Astrocyte (in vitro differentiated cells and primary cell): Measurements from ENCODE around the gene ADAMTS20. TPM values are rescaled to one million over a fixed set of nuclear protein-coding genes. Genes with fewer than 3 reads are reported as not detected.

Source experiments
- DNase-seq: peaks from one replicate; pipeline ENCODE4 v3.0.0-alpha.2; 2010; ENCODE audit warnings: low read depth
- FAIRE-seq: peaks from 2 replicates; lab custom pipeline; 2011; peaks lifted over from hg19 to GRCh38; lab: Jason Lieb, UNC
- H2AFZ ChIP-seq: 2 replicates; pipeline ENCODE4 v1.6.0; 2012; ENCODE audit warnings: low read depth, low read length, inconsistent platforms
- H3K27ac ChIP-seq: 2 replicates; pipeline ENCODE4 v1.5.1; 2011; ENCODE audit warnings: low read depth, low read length, inconsistent platforms
- H3K27me3 ChIP-seq: 2 replicates; pipeline ENCODE4 v1.6.0; 2011; ENCODE audit warnings: low read length, inconsistent platforms; ENCODE audit not compliant: insufficient read depth
- H3K36me3 ChIP-seq: 2 replicates; pipeline ENCODE4 v1.5.1; 2011; ENCODE audit warnings: low read length, inconsistent platforms; ENCODE audit not compliant: insufficient read depth
- H3K4me1 ChIP-seq: 2 replicates; pipeline ENCODE4 v1.5.1; 2011; ENCODE audit warnings: low read length, inconsistent platforms; ENCODE audit not compliant: insufficient read depth
- H3K4me2 ChIP-seq: 2 replicates; pipeline ENCODE4 v1.6.0; 2012; ENCODE audit warnings: low read length, inconsistent platforms
- H3K4me3 ChIP-seq: 2 replicates; pipeline ENCODE4 v1.5.1; 2011; ENCODE audit warnings: low read depth, mild to moderate bottlenecking, low read length, inconsistent platforms; ENCODE audit not compliant: insufficient read depth
- H3K79me2 ChIP-seq: 2 replicates; pipeline ENCODE4 v1.6.0; 2012; ENCODE audit warnings: mild to moderate bottlenecking, low read length, inconsistent platforms; ENCODE audit not compliant: insufficient read depth
- H3K9ac ChIP-seq: 2 replicates; pipeline ENCODE4 v1.6.0; 2012; ENCODE audit warnings: mild to moderate bottlenecking, low read length, inconsistent platforms
- H3K9me3 ChIP-seq: 2 replicates; pipeline ENCODE4 v1.5.1; 2012; ENCODE audit warnings: low read depth, mild to moderate bottlenecking, low read length, inconsistent platforms; ENCODE audit not compliant: insufficient read depth
- H4K20me1 ChIP-seq: 2 replicates; pipeline ENCODE4 v1.6.0; 2012; ENCODE audit warnings: low read length, inconsistent platforms; ENCODE audit not compliant: insufficient read depth
- H3K27ac Mint-ChIP-seq: one replicate; pipeline ENCODE4 v1.8.0; 2021; ENCODE audit warnings: mild to moderate bottlenecking, mixed read lengths; ENCODE audit not compliant: unreplicated experiment
- H3K27me3 Mint-ChIP-seq: one replicate; pipeline ENCODE4 v1.8.0; 2021; ENCODE audit warnings: low read depth, mixed read lengths; ENCODE audit not compliant: unreplicated experiment
- H3K36me3 Mint-ChIP-seq: one replicate; pipeline ENCODE4 v1.8.0; 2021; ENCODE audit warnings: low read depth, mixed read lengths; ENCODE audit not compliant: unreplicated experiment
- H3K4me1 Mint-ChIP-seq: one replicate; pipeline ENCODE4 v1.8.0; 2021; ENCODE audit warnings: low read depth, mixed read lengths; ENCODE audit not compliant: unreplicated experiment
- H3K4me3 Mint-ChIP-seq: one replicate; pipeline ENCODE4 v1.8.0; 2021; ENCODE audit warnings: mild to moderate bottlenecking, moderate library complexity, mixed read lengths; ENCODE audit not compliant: unreplicated experiment
- H3K9me3 Mint-ChIP-seq: one replicate; pipeline ENCODE4 v1.8.0; 2021; ENCODE audit warnings: mild to moderate bottlenecking, mixed read lengths; ENCODE audit not compliant: unreplicated experiment
- CTCF ChIP-seq: IDR thresholded peaks from 2 replicates; pipeline ENCODE4 v1.5.1; 2011; ENCODE audit warnings: low read depth, mild to moderate bottlenecking, inconsistent platforms, low read length, moderate library complexity; ENCODE audit not compliant: insufficient read depth
- EZH2 ChIP-seq: IDR thresholded peaks from 2 replicates; pipeline ENCODE4 v1.6.1; 2012; ENCODE audit warnings: mild to moderate bottlenecking, low read length, inconsistent platforms; ENCODE audit not compliant: insufficient read depth
- total RNA-seq: library from RNA; stranded (reverse); gene quantifications from 2 replicates; pipeline ENCODE4 v1.2.1, GENCODE V29; 2021

Gene ADAMTS20
- total RNA-seq, 1 donor from 2014 or later: 0.66 TPM

GRCh38 chr12:43331935-43332334, 220.1 kb downstream of the ADAMTS20 start:
- TF ChIP-seq EZH2: no peak
- no peak for TF ChIP-seq CTCF
- Histone ChIP-seq H3K9ac (no peak overlapping the region), H3K36me3 (no peaks in the 10 kb centered on the region), H4K20me1 (no peaks in the 10 kb centered on the region), H3K4me2 (no peak overlapping the region), H3K27me3 (no peaks in the 10 kb centered on the region), H3K4me1 (peaks cover 12% of the 10 kb centered on the region), H3K27ac (no peak overlapping the region), H3K9me3 (no peaks in the 10 kb centered on the region), H2AFZ (no peak overlapping the region), H3K79me2 (no peaks in the 10 kb centered on the region), H3K4me3 (no peak overlapping the region)
- no peaks in the 10 kb centered on the region for H3K36me3 Mint-ChIP-seq
- peaks cover 8% of the 10 kb centered on the region for H3K9me3 Mint-ChIP-seq
- H3K27me3 Mint-ChIP-seq: peaks cover 2% of the 10 kb centered on the region
- no peak for FAIRE-seq
- DNase-seq: no peak
- no peak overlapping the region for H3K27ac Mint-ChIP-seq
- peaks cover 14% of the 10 kb centered on the region for H3K4me1 Mint-ChIP-seq
- H3K4me3 Mint-ChIP-seq: no peak overlapping the region

- FAIRE-seq (peak; percentile 41), DNase-seq (peak; percentile 73)
- TF ChIP-seq EZH2 (no peak), CTCF (no peak)
- H3K4me3 ChIP-seq: no peak overlapping the region
- H2AFZ ChIP-seq: no peak overlapping the region
- no peaks in the 10 kb centered on the region for H3K36me3 ChIP-seq
- H3K27ac ChIP-seq: no peak overlapping the region
- no peaks in the 10 kb centered on the region for H4K20me1 ChIP-seq
- H3K27me3 ChIP-seq: no peaks in the 10 kb centered on the region
- H3K27ac Mint-ChIP-seq: no peak overlapping the region
- H3K27me3 Mint-ChIP-seq: peaks cover 2% of the 10 kb centered on the region
- H3K36me3 Mint-ChIP-seq: no peaks in the 10 kb centered on the region
- no peak overlapping the region for H3K4me2 ChIP-seq
- H3K9me3 ChIP-seq: no peaks in the 10 kb centered on the region
- no peaks in the 10 kb centered on the region for H3K79me2 ChIP-seq
- H3K4me3 Mint-ChIP-seq: no peak overlapping the region
- peaks cover 7% of the 10 kb centered on the region for H3K4me1 Mint-ChIP-seq
- peaks cover 8% of the 10 kb centered on the region for H3K9me3 Mint-ChIP-seq
- H3K4me1 ChIP-seq: peaks cover 12% of the 10 kb centered on the region
- no peak overlapping the region for H3K9ac ChIP-seq
Measured at GRCh38 chr12:43329375-43329774, 222.6 kb downstream of the ADAMTS20 start.

GRCh38 chr12:43325786-43326185, 226.2 kb downstream of the ADAMTS20 start:
- H2AFZ ChIP-seq: no peak overlapping the region
- no peaks in the 10 kb centered on the region for H4K20me1 ChIP-seq
- H3K9me3 ChIP-seq: no peaks in the 10 kb centered on the region
- H3K4me1 ChIP-seq: no peaks in the 10 kb centered on the region
- Mint-ChIP-seq H3K27me3 (no peaks in the 10 kb centered on the region), H3K9me3 (peaks cover 8% of the 10 kb centered on the region), H3K4me3 (no peak overlapping the region), H3K36me3 (no peaks in the 10 kb centered on the region), H3K27ac (no peak overlapping the region), H3K4me1 (no peaks in the 10 kb centered on the region)
- no peaks in the 10 kb centered on the region for H3K27me3 ChIP-seq
- no peak overlapping the region for H3K27ac ChIP-seq
- no peak overlapping the region for H3K9ac ChIP-seq
- DNase-seq (no peak), FAIRE-seq (no peak)
- no peak for TF ChIP-seq EZH2
- no peak for TF ChIP-seq CTCF
- no peak overlapping the region for H3K4me3 ChIP-seq
- H3K4me2 ChIP-seq: no peak overlapping the region
- no peaks in the 10 kb centered on the region for H3K79me2 ChIP-seq
- H3K36me3 ChIP-seq: no peaks in the 10 kb centered on the region
